MM.1S (cell line): Measurements from ENCODE around the gene LRRC8D.

Experiments used
- DNase-seq: peaks from one replicate; pipeline ENCODE4 v3.0.0-alpha.2; 2015
- H2AFZ ChIP-seq: fragments of 300-600 bp; sonication (generic); 2 replicates; pipeline ENCODE4 v1.6.0; 2016; ENCODE audit warnings: antibody characterized with exemption, low read length
- H3F3A ChIP-seq: fragments of 300-600 bp; sonication (generic); 2 replicates; pipeline ENCODE4 v1.6.1; 2016; ENCODE audit warnings: mild to moderate bottlenecking, antibody characterized with exemption, low read length, moderate library complexity, mixed read lengths; ENCODE audit not compliant: insufficient read depth
- H3K27ac ChIP-seq: fragments of 300-600 bp; sonication (generic); 2 replicates; pipeline ENCODE4 v1.5.1; 2016; ENCODE audit warnings: mild to moderate bottlenecking, low read length
- H3K27me3 ChIP-seq: fragments of 300-600 bp; sonication (generic); replicated peaks from 2 replicates; pipeline ENCODE4 v1.6.0; 2016; ENCODE audit warnings: low read length; ENCODE audit not compliant: insufficient read depth
- H3K36me3 ChIP-seq: fragments of 300-600 bp; sonication (generic); replicated peaks from 2 replicates; pipeline ENCODE4 v1.6.1; 2016; ENCODE audit warnings: mild to moderate bottlenecking, low read length, mixed read lengths; ENCODE audit not compliant: insufficient read depth
- H3K4me1 ChIP-seq: fragments of 300-600 bp; sonication (generic); 2 replicates; pipeline ENCODE4 v1.6.1; 2016; ENCODE audit warnings: low read length, mixed read lengths
- H3K4me2 ChIP-seq: fragments of 300-600 bp; sonication (generic); 2 replicates; pipeline ENCODE4 v1.6.0; 2016; ENCODE audit warnings: low read depth, low read length
- H3K4me3 ChIP-seq: fragments of 300-600 bp; sonication (generic); 2 replicates; pipeline ENCODE4 v1.5.1; 2016; ENCODE audit warnings: low read length, mixed read lengths
- H3K79me2 ChIP-seq: fragments of 300-600 bp; sonication (generic); 2 replicates; pipeline ENCODE4 v1.6.1; 2016; ENCODE audit warnings: mixed run types, low read length, mixed read lengths
- H3K9ac ChIP-seq: fragments of 300-600 bp; sonication (generic); 2 replicates; pipeline ENCODE4 v1.6.1; 2016; ENCODE audit warnings: low read length, mixed read lengths
- H3K9me2 ChIP-seq: fragments of 300-600 bp; sonication (generic); replicated peaks from 2 replicates; pipeline ENCODE4 v1.6.1; 2016; ENCODE audit warnings: mild to moderate bottlenecking, low read length, mixed read lengths; ENCODE audit not compliant: insufficient read depth
- H3K9me3 ChIP-seq: fragments of 300-600 bp; sonication (generic); replicated peaks from 2 replicates; pipeline ENCODE4 v1.6.1; 2016; ENCODE audit warnings: mild to moderate bottlenecking, low read length, mixed read lengths; ENCODE audit not compliant: insufficient read depth
- H4K20me1 ChIP-seq: fragments of 300-600 bp; sonication (generic); 2 replicates; pipeline ENCODE4 v1.6.1; 2016; ENCODE audit warnings: mild to moderate bottlenecking, low read length, moderate library complexity, mixed read lengths; ENCODE audit not compliant: insufficient read depth
- CTCF ChIP-seq: fragments of 300-600 bp; sonication (generic); IDR thresholded peaks from 2 replicates; pipeline ENCODE4 v1.5.1; 2016; ENCODE audit warnings: antibody characterized with exemption, low read length, mixed read lengths
- EZH2 ChIP-seq: fragments of 300-600 bp; sonication (generic); optimal IDR thresholded peaks from 2 replicates; pipeline ENCODE3; 2017; ENCODE audit warnings: low read depth, mild to moderate bottlenecking, antibody characterized with exemption, low read length, mixed read lengths
- EZH2phosphoT487 ChIP-seq: fragments of 300-600 bp; sonication (generic); IDR thresholded peaks from 2 replicates; pipeline ENCODE4 v1.6.1; 2018; ENCODE audit warnings: antibody characterized with exemption, low read length

LRRC8D gene

GRCh38 chr1:89847191-89847729 lies 26.4 kb downstream of the LRRC8D start:
- Histone ChIP-seq H2AFZ (no peak overlapping the region), H3K4me1 (peaks cover 9% of the 10 kb centered on the region), H3F3A (no peaks in the 10 kb centered on the region), H3K27me3 (no peaks in the 10 kb centered on the region), H3K79me2 (peaks cover 24% of the 10 kb centered on the region), H4K20me1 (no peaks in the 10 kb centered on the region), H3K9me3 (no peaks in the 10 kb centered on the region), H3K9ac (no peak overlapping the region), H3K27ac (no peak overlapping the region), H3K4me3 (no peak overlapping the region), H3K36me3 (no peaks in the 10 kb centered on the region), H3K9me2 (no peaks in the 10 kb centered on the region), H3K4me2 (no peak overlapping the region)
- DNase-seq: no peak
- TF ChIP-seq EZH2 (no peak), CTCF (no peak), EZH2phosphoT487 (no peak)

- Histone ChIP-seq H3K9me3 (no peaks in the 10 kb centered on the region), H4K20me1 (no peaks in the 10 kb centered on the region), H3K9ac (no peak overlapping the region), H3K4me3 (no peak overlapping the region), H3K4me2 (no peak overlapping the region), H3F3A (no peaks in the 10 kb centered on the region), H3K79me2 (peaks cover 19% of the 10 kb centered on the region), H3K4me1 (no peaks in the 10 kb centered on the region), H3K9me2 (no peaks in the 10 kb centered on the region), H2AFZ (no peak overlapping the region), H3K27me3 (no peaks in the 10 kb centered on the region), H3K27ac (no peak overlapping the region), H3K36me3 (no peaks in the 10 kb centered on the region)
- DNase-seq: no peak
- no peak for TF ChIP-seq CTCF
- no peak for TF ChIP-seq EZH2
- TF ChIP-seq EZH2phosphoT487: no peak
Observed at GRCh38 chr1:89850844-89851415, 30.1 kb downstream of the LRRC8D start.

GRCh38 chr1:89854140-89854539 lies 33.3 kb downstream of the LRRC8D start:
- Histone ChIP-seq H3K79me2 (peaks cover 16% of the 10 kb centered on the region), H3K4me2 (no peak overlapping the region), H3K27me3 (no peaks in the 10 kb centered on the region), H3K9me3 (no peaks in the 10 kb centered on the region), H3K36me3 (no peaks in the 10 kb centered on the region), H3F3A (no peaks in the 10 kb centered on the region), H3K4me1 (no peaks in the 10 kb centered on the region), H3K9me2 (no peaks in the 10 kb centered on the region), H4K20me1 (no peaks in the 10 kb centered on the region), H2AFZ (no peak overlapping the region), H3K4me3 (no peak overlapping the region), H3K9ac (no peak overlapping the region), H3K27ac (no peak overlapping the region)
- DNase-seq: no peak
- no peak for TF ChIP-seq EZH2phosphoT487
- TF ChIP-seq CTCF: no peak
- TF ChIP-seq EZH2: no peak
